ENCODE measurements around the gene PTPRD.

DNA sequence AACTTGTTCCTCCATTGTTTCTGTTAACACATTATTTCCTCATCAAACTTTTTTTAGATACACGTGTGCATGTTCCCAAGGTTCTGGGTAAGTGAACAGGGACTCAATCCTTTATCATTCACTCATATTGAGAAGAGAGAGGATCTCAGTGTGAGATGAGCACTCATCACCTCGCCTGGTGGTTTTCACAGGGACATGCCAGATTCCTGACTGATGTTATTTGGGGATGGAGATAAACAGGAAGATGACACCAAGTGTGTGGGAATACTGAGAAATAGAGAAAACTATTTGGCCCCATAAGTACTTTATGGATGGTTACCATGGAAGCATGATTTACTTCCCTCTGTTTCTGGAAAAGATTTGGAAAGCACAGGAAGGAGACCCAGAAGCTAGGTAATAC is 2279.9 kb downstream of the PTPRD start:
- TF ChIP-seq, protein P1, sequence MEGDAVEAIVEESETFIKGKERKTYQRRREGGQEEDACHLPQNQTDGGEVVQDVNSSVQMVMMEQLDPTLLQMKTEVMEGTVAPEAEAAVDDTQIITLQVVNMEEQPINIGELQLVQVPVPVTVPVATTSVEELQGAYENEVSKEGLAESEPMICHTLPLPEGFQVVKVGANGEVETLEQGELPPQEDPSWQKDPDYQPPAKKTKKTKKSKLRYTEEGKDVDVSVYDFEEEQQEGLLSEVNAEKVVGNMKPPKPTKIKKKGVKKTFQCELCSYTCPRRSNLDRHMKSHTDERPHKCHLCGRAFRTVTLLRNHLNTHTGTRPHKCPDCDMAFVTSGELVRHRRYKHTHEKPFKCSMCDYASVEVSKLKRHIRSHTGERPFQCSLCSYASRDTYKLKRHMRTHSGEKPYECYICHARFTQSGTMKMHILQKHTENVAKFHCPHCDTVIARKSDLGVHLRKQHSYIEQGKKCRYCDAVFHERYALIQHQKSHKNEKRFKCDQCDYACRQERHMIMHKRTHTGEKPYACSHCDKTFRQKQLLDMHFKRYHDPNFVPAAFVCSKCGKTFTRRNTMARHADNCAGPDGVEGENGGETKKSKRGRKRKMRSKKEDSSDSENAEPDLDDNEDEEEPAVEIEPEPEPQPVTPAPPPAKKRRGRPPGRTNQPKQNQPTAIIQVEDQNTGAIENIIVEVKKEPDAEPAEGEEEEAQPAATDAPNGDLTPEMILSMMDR (IDR thresholded peaks at IDR 0.05; ENCODE audit: insufficient read depth, low read length, poor library complexity, severe bottlenecking): no peak
- TF ChIP-seq EZH2phosphoT487 (conservative IDR thresholded peaks at IDR 0.05; ENCODE audit: low read length): no peak
